Kidney glomerular epithelial cell (primary cell): ENCODE results near the gene TNK2.
"Not testable (repeated sequence)": the region's sequence is repeated elsewhere in the genome, so short reads cannot be mapped to it uniquely, and the experiment has no call there.

Source experiments
- DNase-seq: peaks from one replicate; lab custom pipeline; 2025; lab: John Stamatoyannopoulos, UW

Gene TNK2

GRCh38 chr3:195916991-195917390, 8.6 kb upstream of the TNK2 start:
- DNase-seq: no peak

- no peak for DNase-seq
Measured at GRCh38 chr3:195916291-195916690, 7.9 kb upstream of the TNK2 start.

GRCh38 chr3:195914648-195915473, 6.5 kb upstream of the TNK2 start:
- no peak for DNase-seq

- not testable (repeated sequence) for DNase-seq
Measured at GRCh38 chr3:195914146-195914545, 5.8 kb upstream of the TNK2 start.

GRCh38 chr3:195913382-195913781, 5.0 kb upstream of the TNK2 start:
- no peak for DNase-seq

- DNase-seq: no peak
Measured at GRCh38 chr3:195911946-195912270, 3.6 kb upstream of the TNK2 start.

GRCh38 chr3:195911041-195911945, 2.9 kb upstream of the TNK2 start:
- no peak for DNase-seq

GRCh38 chr3:195910499-195910845, 2.1 kb upstream of the TNK2 start:
- DNase-seq: no peak

- DNase-seq: peak; percentile 48
Measured at GRCh38 chr3:195909644-195910498, 1.5 kb upstream of the TNK2 start.

- no peak for DNase-seq
Measured at GRCh38 chr3:195908694-195909581, 587 bp upstream of the TNK2 start.

GRCh38 chr3:195907684-195907933, 742 bp downstream of the TNK2 start:
- DNase-seq: no peak

GRCh38 chr3:195906865-195907683, 1.3 kb downstream of the TNK2 start:
- no peak for DNase-seq

GRCh38 chr3:195905970-195906864, 2.1 kb downstream of the TNK2 start:
- DNase-seq: no peak

- no peak for DNase-seq
Measured at GRCh38 chr3:195904368-195904767, 4.0 kb downstream of the TNK2 start.

GRCh38 chr3:195903950-195904290, 4.4 kb downstream of the TNK2 start:
- DNase-seq: no peak

GRCh38 chr3:195902634-195903033, 5.7 kb downstream of the TNK2 start:
- DNase-seq: not testable (repeated sequence)

GRCh38 chr3:195901836-195902585, 6.3 kb downstream of the TNK2 start:
- DNase-seq: not testable (repeated sequence)

- no peak for DNase-seq
Measured at GRCh38 chr3:195900436-195901355, 7.7 kb downstream of the TNK2 start.
